ENCODE measurements around the gene TMEM120B. TPM values are rescaled to one million over a fixed set of nuclear protein-coding genes. Genes with fewer than 3 reads are reported as not detected.

The TMEM120B gene
- polyA plus RNA-seq, 4 donors: 8.0 to 10.3 (median 8.8) TPM

DNA sequence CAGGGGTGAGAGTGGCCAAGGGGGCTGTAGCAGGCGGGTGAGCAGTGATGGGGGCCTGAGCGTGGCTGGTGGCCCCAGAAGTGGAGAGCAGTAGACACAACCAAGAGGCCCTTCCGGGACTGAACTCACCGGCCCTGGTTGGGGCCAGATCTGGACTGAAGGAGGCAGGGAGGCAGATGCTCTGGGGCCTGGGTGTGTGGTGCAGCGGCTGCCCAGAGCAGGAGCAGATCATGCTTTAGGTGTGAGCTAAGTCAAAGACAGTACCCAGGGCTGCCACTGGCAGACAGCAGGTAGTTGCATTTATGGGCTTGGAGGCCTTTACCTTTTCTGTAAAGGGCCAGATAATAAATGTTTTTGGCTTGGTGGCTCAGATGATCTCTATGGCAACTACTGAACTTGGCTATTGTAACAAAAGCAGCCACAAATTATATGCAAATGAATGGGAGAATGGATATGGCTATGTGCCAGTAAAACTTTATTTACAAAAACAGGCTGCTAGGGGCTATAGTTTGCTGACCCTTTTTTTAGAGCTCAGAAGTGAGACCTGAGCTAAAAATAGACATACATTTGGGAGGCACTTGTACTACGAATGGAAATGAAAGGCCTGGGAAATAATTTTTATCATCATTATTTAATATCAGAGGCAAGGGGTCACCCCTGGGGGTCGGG, 116.8 kb downstream of the TMEM120B start:
- no peak for DNase-seq (ENCODE audit: low read depth in 4 of 4, low spot score in 3 of 4)

DNA sequence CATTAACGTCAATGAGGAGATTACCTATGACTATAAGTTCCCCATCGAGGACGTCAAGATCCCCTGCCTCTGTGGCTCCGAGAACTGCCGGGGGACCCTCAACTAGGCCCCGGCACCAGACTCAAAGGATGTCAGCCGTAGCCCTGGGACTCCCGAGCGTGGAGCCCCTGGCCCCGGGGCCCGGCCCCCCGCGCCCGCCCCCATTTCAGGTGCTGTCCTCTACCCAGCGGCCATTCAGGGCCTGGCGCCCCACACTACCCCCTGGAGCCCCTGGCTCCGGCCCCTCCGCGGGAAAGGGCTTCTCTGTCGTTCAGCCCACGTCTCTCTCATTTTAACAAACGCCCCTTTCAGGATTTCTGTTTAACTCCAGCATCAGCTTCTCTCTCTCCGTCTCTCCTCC, 117.6 kb downstream of the TMEM120B start:
- no peak for DNase-seq (ENCODE audit: low read depth in 4 of 4, low spot score in 3 of 4)

DNA sequence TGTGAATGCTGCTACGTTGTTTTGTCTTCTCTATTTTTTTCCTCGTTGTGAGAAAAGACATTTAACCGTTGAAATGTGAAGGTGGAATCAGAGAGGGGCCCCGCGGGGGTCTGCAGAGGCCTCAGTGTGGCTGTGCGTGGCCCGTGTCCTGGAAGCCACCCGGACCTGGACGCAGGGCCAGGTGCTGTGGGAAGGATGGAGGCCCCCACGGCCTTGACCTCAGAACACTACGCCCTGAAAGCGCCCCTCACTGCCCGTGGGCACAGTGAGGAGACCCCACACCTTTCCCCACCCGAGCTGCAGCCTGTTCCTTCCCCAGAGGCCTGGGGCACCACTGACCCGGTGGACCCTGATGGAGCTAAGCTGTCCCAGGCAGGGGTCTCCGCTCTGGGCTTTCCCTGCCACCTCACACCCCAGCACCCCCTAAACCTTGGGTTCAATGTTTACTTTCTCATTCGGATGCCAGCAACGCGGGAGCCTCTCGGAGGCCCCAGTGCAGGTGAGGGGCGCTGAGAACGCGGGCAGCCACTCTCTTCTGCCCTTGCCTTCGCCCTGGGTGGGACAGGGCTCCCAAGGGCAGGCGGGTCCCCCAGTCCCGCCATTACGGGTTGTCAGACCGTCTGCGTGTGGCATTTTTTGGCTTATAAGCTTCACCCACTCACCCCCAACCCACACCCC, 118.2 kb downstream of the TMEM120B start:
- DNase-seq (ENCODE audit: low read depth in 4 of 4, low spot score in 3 of 4): no peak

Other genes starting within 250 kb of the TMEM120B start
- 10 to 100 TPM; 71.5 to 75.8 (median 74.1) TPM for gene KDM2B, start 131.7 kb upstream of the TMEM120B start, polyA plus RNA-seq (ENCODE audit: insufficient read length in 4 of 4)
- 10 to 100 TPM; 12.8 to 16.9 (median 13.7) TPM for gene ORAI1, start 86.2 kb upstream of the TMEM120B start, polyA plus RNA-seq (ENCODE audit: insufficient read length in 4 of 4)
- 1 to 10 TPM; 1.5 to 2.3 (median 1.8) TPM for gene MORN3, start 43.1 kb upstream of the TMEM120B start, polyA plus RNA-seq (ENCODE audit: insufficient read length in 4 of 4)
- gene RHOF, start 80.9 kb downstream of the TMEM120B start, polyA plus RNA-seq (ENCODE audit: insufficient read length in 4 of 4): 10 to 100 TPM in 3 of 4 donors, 1 to 10 TPM in 1; 8.6 to 13.7 (median 11.9) TPM
- gene SETD1B, start 91.3 kb downstream of the TMEM120B start, polyA plus RNA-seq (ENCODE audit: insufficient read length in 4 of 4): 10 to 100 TPM; 13.6 to 17.3 (median 15.6) TPM
- 1 to 10 TPM; 1.5 to 5.3 (median 3.6) TPM for gene HPD, start 146.1 kb downstream of the TMEM120B start, polyA plus RNA-seq (ENCODE audit: insufficient read length in 4 of 4)
- gene PSMD9, start 176.0 kb downstream of the TMEM120B start, polyA plus RNA-seq (ENCODE audit: insufficient read length in 4 of 4): 10 to 100 TPM; 48.9 to 58.6 (median 54.3) TPM
- 10 to 100 TPM in 2 of 4 donors, 1 to 10 TPM in 2; 9.6 to 14.5 (median 10.3) TPM for gene CFAP251, start 205.8 kb downstream of the TMEM120B start, polyA plus RNA-seq (ENCODE audit: insufficient read length in 4 of 4)

All from right renal pelvis (tissue), 4 donors.